Parathyroid adenoma (tissue), 2 donors: ENCODE data around the gene TMEM255B.

Experiments
- H2AFZ ChIP-seq: fragments of 300-600 bp; sonication (generic); one replicate; pipeline ENCODE4 v1.7.0; 2017; ENCODE audit warnings: antibody characterized with exemption, mild to moderate bottlenecking
- H3K27ac ChIP-seq: fragments of 300-600 bp; sonication (generic); one replicate; pipeline ENCODE4 v1.7.0; 2017
- H3K27me3 ChIP-seq: fragments of 300-600 bp; sonication (generic); one replicate; pipeline ENCODE4 v1.7.0; 2017; ENCODE audit warnings: low read length; ENCODE audit not compliant: control insufficient read depth, insufficient read depth
- H3K36me3 ChIP-seq: fragments of 300-600 bp; sonication (generic); one replicate; pipeline ENCODE4 v1.7.0; 2017; ENCODE audit warnings: low read length; ENCODE audit not compliant: control insufficient read depth, insufficient read depth
- H3K4me1 ChIP-seq: fragments of 300-600 bp; sonication (generic); one replicate; pipeline ENCODE4 v1.7.0; 2017; ENCODE audit warnings: control low read depth
- H3K4me2 ChIP-seq: fragments of 300-600 bp; sonication (generic); one replicate; pipeline ENCODE4 v1.7.0; 2017; ENCODE audit warnings: low read length
- H3K4me3 ChIP-seq: fragments of 300-600 bp; sonication (generic); one replicate; pipeline ENCODE4 v1.7.0; 2017; ENCODE audit warnings: low read depth, low read length
- H3K79me2 ChIP-seq: fragments of 300-600 bp; sonication (generic); one replicate; pipeline ENCODE4 v1.7.0; 2017; ENCODE audit warnings: control low read depth
- H3K9ac ChIP-seq: fragments of 300-600 bp; sonication (generic); one replicate; pipeline ENCODE4 v1.7.0; 2017; ENCODE audit warnings: mild to moderate bottlenecking
- H3K9me3 ChIP-seq: fragments of 300-600 bp; sonication (generic); one replicate; pipeline ENCODE4 v1.7.0; 2017; ENCODE audit warnings: low read length; ENCODE audit not compliant: control insufficient read depth
- TF ChIP-seq, protein P1 (sequence below): fragments of 300-600 bp; sonication (generic); IDR thresholded peaks from one replicate; pipeline ENCODE4 v1.7.0; 2017; ENCODE audit warnings: antibody characterized with exemption, mild to moderate bottlenecking
- donor health status: primary hyperparathyroidism.

TMEM255B gene

DNA sequence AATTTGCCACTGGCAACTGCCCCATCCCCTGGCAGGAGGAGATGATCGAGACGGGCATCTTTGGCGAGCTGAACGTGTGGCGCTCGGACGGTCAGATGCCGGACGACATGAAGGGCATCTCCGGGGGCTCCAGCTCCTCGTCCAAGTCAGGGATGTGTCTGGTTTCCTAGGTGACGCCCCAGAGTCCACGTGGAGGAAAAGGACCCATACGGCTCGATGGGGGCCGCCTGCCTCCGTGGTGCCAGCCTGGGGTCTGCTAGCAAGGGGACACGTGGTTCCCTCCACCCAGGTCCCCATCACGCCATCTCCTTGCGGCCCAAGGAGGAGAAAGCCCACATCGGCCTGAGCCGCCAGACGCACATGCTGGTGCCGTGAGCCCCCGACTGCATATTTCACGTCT, 23.8 kb upstream of the TMEM255B start:
- TF ChIP-seq, protein P1, sequence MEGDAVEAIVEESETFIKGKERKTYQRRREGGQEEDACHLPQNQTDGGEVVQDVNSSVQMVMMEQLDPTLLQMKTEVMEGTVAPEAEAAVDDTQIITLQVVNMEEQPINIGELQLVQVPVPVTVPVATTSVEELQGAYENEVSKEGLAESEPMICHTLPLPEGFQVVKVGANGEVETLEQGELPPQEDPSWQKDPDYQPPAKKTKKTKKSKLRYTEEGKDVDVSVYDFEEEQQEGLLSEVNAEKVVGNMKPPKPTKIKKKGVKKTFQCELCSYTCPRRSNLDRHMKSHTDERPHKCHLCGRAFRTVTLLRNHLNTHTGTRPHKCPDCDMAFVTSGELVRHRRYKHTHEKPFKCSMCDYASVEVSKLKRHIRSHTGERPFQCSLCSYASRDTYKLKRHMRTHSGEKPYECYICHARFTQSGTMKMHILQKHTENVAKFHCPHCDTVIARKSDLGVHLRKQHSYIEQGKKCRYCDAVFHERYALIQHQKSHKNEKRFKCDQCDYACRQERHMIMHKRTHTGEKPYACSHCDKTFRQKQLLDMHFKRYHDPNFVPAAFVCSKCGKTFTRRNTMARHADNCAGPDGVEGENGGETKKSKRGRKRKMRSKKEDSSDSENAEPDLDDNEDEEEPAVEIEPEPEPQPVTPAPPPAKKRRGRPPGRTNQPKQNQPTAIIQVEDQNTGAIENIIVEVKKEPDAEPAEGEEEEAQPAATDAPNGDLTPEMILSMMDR: no peak
- no peak overlapping the region for H2AFZ ChIP-seq
- no peak overlapping the region for H3K27ac ChIP-seq
- H3K9ac ChIP-seq: no peak overlapping the region
- no peaks in the 10 kb centered on the region for H3K9me3 ChIP-seq
- no peak overlapping the region for H3K4me2 ChIP-seq
- H3K36me3 ChIP-seq: no peaks in the 10 kb centered on the region
- H3K79me2 ChIP-seq: no peaks in the 10 kb centered on the region
- no peak overlapping the region for H3K4me3 ChIP-seq
- no peaks in the 10 kb centered on the region for H3K4me1 ChIP-seq
- H3K27me3 ChIP-seq: no peaks in the 10 kb centered on the region

GRCh38 chr13:113735750-113736149, 23.3 kb upstream of the TMEM255B start:
- Histone ChIP-seq H3K79me2 (no peaks in the 10 kb centered on the region), H3K4me2 (no peak overlapping the region), H3K27me3 (no peaks in the 10 kb centered on the region), H3K9ac (no peak overlapping the region), H3K36me3 (no peaks in the 10 kb centered on the region), H3K27ac (no peak overlapping the region), H2AFZ (no peak overlapping the region), H3K9me3 (no peaks in the 10 kb centered on the region), H3K4me3 (no peak overlapping the region), H3K4me1 (no peaks in the 10 kb centered on the region)
- TF ChIP-seq, protein P1: no peak

DNA sequence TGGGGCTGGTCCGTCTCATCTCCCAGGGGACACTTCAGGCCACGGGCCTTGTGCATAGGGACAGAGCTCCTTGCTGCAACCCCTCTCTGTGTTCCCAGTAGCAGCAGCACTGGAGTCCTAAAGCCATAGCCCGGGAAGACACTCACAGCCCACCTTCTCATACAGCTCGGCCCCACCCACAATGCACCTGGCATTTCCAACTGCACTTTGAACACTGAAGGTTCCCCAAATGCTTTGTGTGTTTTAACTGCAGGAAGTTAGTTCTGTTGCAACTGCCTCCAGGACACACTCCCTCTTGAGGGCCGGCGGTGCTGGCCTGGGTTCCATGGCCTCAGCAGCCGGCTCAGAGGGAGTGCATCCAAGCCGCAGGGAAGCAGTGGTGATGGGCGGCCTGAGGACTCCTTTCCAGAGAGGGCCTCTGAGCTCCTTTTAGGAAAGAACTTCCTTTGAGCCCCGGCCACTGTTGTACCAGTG, 22.7 kb upstream of the TMEM255B start:
- H3K4me1 ChIP-seq: no peaks in the 10 kb centered on the region
- no peaks in the 10 kb centered on the region for H3K36me3 ChIP-seq
- H3K4me2 ChIP-seq: no peak overlapping the region
- H3K79me2 ChIP-seq: no peaks in the 10 kb centered on the region
- no peaks in the 10 kb centered on the region for H3K9me3 ChIP-seq
- H2AFZ ChIP-seq: no peak overlapping the region
- H3K27me3 ChIP-seq: no peaks in the 10 kb centered on the region
- H3K9ac ChIP-seq: no peak overlapping the region
- no peak overlapping the region for H3K27ac ChIP-seq
- TF ChIP-seq, protein P1: no peak
- no peak overlapping the region for H3K4me3 ChIP-seq

GRCh38 chr13:113737803-113738202, 21.2 kb upstream of the TMEM255B start:
- Histone ChIP-seq H3K79me2 (no peaks in the 10 kb centered on the region), H3K27me3 (no peaks in the 10 kb centered on the region), H3K36me3 (no peaks in the 10 kb centered on the region), H3K9me3 (no peaks in the 10 kb centered on the region), H3K4me1 (no peaks in the 10 kb centered on the region), H3K4me2 (no peak overlapping the region), H3K9ac (no peak overlapping the region), H3K4me3 (no peak overlapping the region), H2AFZ (no peak overlapping the region), H3K27ac (no peak overlapping the region)
- TF ChIP-seq, protein P1: no peak

DNA sequence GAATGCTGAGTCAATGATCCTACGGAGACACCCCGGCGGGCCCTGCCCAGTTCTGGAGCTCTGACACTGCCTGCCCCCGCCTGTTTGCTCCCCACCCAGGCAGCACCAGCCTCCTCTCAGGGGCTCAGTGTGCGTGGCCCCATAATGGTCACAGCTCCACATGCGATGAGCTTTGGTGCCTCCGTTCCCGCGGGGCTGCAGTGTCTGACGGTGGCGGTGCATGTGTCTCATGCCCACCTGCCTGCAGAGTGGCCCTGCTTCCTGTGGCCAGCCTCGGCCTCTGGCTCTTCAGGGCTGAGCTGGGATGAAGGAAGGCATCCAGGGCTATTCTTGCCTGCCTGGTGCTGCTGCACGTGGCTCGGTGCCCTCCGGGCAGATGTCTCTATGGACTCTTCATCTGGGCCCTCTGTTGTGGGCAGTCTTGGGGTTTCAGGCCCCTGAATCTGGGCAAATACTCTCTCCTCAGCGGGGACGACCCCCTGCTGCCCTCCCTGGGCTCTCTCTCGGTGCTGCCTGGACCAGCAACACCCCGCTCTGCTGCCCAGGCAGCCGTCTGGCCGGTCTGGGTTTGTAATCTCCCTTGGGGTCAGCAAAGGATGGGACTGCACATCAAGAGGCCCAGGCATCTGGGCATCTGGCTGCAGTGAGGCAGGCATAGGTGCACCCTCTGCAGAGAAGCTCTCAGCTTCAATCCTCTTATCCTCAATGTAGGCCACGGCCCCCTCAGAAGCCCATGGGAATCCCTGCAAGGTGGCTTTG, 19.3 kb upstream of the TMEM255B start:
- Histone ChIP-seq H3K79me2 (no peaks in the 10 kb centered on the region), H3K36me3 (no peaks in the 10 kb centered on the region), H3K4me1 (no peaks in the 10 kb centered on the region), H3K9ac (no peak overlapping the region), H3K4me2 (no peak overlapping the region), H3K27ac (no peak overlapping the region), H2AFZ (no peak overlapping the region), H3K4me3 (no peak overlapping the region), H3K27me3 (no peaks in the 10 kb centered on the region), H3K9me3 (no peaks in the 10 kb centered on the region)
- TF ChIP-seq, protein P1: no peak
